ENCODE data around the gene TMTC4. TPM values are rescaled to one million over a fixed set of nuclear protein-coding genes. Genes with fewer than 3 reads are reported as not detected.

The TMTC4 gene
- total RNA-seq, 2 donors from 2014 or later, result 8.2 to 17.9 TPM

DNA sequence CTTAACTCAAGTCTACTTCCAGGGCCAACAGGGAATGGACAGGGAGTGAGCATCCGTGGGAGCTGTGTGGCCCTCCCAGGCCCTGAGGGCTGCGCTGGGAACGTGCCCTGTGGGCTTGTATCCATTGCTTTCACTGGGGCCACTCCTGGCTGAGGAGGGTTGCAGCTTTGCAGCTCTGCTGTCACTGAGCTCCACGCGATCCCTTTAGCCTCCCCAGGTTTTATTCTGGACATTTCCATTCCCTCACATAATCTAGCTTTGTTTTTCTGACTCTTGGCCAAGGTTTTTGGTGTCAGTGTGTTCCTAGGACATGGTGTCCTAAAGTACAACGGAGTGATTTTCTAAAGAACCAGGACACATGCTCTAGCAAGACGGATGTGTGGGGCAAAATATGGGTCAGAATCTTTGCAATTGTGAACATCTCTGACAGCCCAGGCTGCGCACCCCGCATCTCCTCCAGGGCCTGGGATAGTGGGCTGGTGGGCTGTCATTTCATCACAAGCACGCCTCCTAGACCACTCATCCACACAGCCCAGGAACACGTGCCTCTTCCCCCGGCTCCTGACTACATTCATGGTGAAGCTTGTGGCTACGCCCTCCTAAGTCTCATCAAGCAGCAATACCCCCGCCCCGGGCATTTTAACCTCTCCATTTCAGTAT, 114.0 kb downstream of the TMTC4 start:
- H3K27me3 ChIP-seq (replicated peaks; ENCODE audit: insufficient read depth), result no peaks in the 10 kb centered on the region
- peaks cover 1% of the 10 kb centered on the region for H3K9me3 ChIP-seq
- no peak overlapping the region for H3K27ac ChIP-seq
- H3K4me3 ChIP-seq, result no peak overlapping the region
- H3K36me3 ChIP-seq, result no peaks in the 10 kb centered on the region
- DNase-seq (ENCODE audit: low spot score) (no peak), ATAC-seq (ENCODE audit: insufficient number of reproducible peaks, low FRiP score, low read depth) (no peak)
- no peak for TF ChIP-seq CTCF (IDR thresholded peaks at IDR 0.05)
- no peaks in the 10 kb centered on the region for H3K4me1 ChIP-seq (ENCODE audit: control insufficient read depth in 1 of 2, low read depth in 2 of 2)

DNA sequence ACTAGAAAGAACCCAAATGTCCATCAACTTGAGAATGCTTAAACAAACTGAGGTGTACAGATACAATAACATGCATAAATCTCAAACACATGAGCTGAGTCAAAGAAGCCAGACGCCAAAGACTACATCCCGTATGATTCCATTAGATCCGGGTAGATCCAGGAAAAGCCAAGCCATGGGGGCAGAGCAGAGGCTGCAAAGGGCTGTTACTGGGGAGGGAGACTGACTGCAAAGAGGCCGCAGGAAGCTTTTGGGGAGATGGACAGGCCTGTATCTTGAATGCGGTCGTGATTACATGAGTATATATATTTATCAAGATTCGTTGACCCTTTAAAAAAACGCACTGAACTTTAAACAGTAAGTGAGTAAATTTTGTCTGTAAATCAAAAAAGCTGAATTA, 114.7 kb downstream of the TMTC4 start:
- DNase-seq (ENCODE audit: low spot score) (no peak), ATAC-seq (ENCODE audit: insufficient number of reproducible peaks, low FRiP score, low read depth) (no peak)
- no peak for TF ChIP-seq CTCF (IDR thresholded peaks at IDR 0.05)
- no peaks in the 10 kb centered on the region for H3K36me3 ChIP-seq
- H3K27ac ChIP-seq, result no peak overlapping the region
- no peaks in the 10 kb centered on the region for H3K27me3 ChIP-seq (replicated peaks; ENCODE audit: insufficient read depth)
- H3K4me3 ChIP-seq, result no peak overlapping the region
- no peaks in the 10 kb centered on the region for H3K4me1 ChIP-seq (ENCODE audit: control insufficient read depth in 1 of 2, low read depth in 2 of 2)
- H3K9me3 ChIP-seq, result no peaks in the 10 kb centered on the region

Other genes with a start within 250 kb of the TMTC4 start
- gene GGACT, start 86.0 kb downstream of the TMTC4 start, total RNA-seq, result under 1 TPM; 0.27 to 0.92 TPM